ENCODE data around the gene MILR1. TPM values are rescaled to one million over a fixed set of nuclear protein-coding genes. Genes with fewer than 3 reads are reported as not detected.
"Not testable (repeated sequence)": the region's sequence is repeated elsewhere in the genome, so short reads cannot be mapped to it uniquely, and the experiment has no call there.

Gene MILR1
- total RNA-seq, 2 experiments from 2014 or later, result 0.82 TPM; not detected in 1

- CTCF ChIA-PET, result interaction anchor here (1.7 to 11.6 kb wide), 2 partner anchors 79 to 104 kb away, joined by 4 to 362 read pairs; no protein-coding TSS in a partner anchor
- Mint-ChIP-seq H3K36me3 (no peaks in the 10 kb centered on the region), H3K4me1 (peaks cover 6% of the 10 kb centered on the region), H3K9me3 (ENCODE audit: low read depth) (no peaks in the 10 kb centered on the region), H3K27ac (no peak overlapping the region), H3K27me3 (peaks cover 2% of the 10 kb centered on the region), H3K4me3 (no peak overlapping the region)
- ATAC-seq (no peak), DNase-seq (no peak)
These were observed 35.4 kb upstream of the MILR1 start for GRCh38 chr17:64413513-64413912.

- no peaks in the 10 kb centered on the region for H3K9me3 Mint-ChIP-seq (ENCODE audit: low read depth)
- no peak for DNase-seq
- ATAC-seq, result peak; percentile 65
- CTCF ChIA-PET, result interaction anchor here (0.6 to 11.6 kb wide), 49 partner anchors 10 to 520 kb away, joined by 3 to 362 read pairs (median 5); partner anchors contain the start of genes DDX5, POLG2 and SMURF2
- peaks cover 2% of the 10 kb centered on the region for H3K27me3 Mint-ChIP-seq
- no peak overlapping the region for H3K4me3 Mint-ChIP-seq
- peaks cover 4% of the 10 kb centered on the region for H3K4me1 Mint-ChIP-seq
- H3K27ac Mint-ChIP-seq, result no peak overlapping the region
- H3K36me3 Mint-ChIP-seq, result no peaks in the 10 kb centered on the region
These were observed 30.2 kb upstream of the MILR1 start for GRCh38 chr17:64418506-64419339.

DNA sequence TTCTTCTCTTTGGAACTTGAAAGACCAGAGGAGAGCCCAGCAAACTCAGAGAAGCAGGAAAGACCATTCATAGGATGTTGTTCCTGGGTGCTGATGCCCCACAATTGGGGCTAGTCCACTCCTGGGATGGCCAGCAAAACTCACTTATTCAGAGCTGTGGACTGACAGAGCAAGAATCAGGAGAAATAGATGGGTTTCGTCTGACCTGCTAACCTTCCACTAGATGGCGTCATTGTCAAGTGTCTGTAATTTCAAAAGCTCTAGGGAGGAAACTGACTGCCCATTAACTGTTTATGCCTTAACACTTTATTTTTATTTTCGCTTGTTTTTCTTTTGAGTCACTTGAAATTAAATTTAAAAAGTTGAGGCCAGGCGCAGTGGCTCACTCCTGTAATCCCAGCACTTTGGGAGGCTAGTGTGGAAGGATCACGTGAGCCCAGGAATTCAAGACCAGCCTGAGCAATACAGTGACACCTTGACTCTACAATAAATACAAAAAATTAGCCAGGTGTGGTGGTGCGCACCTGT is 28.7 kb upstream of the MILR1 start:
- H3K27ac Mint-ChIP-seq, result no peak overlapping the region
- peaks cover 9% of the 10 kb centered on the region for H3K27me3 Mint-ChIP-seq
- no peak overlapping the region for H3K4me3 Mint-ChIP-seq
- no peaks in the 10 kb centered on the region for H3K9me3 Mint-ChIP-seq (ENCODE audit: low read depth)
- no peaks in the 10 kb centered on the region for H3K36me3 Mint-ChIP-seq
- ATAC-seq (peak; percentile 81), DNase-seq (peak; percentile 46)
- peaks cover 9% of the 10 kb centered on the region for H3K4me1 Mint-ChIP-seq
- CTCF ChIA-PET, result interaction anchor here (0.7 to 11.6 kb wide), 51 partner anchors 8 to 343 kb away, joined by 3 to 362 read pairs (median 6); partner anchors contain the start of genes CEP95 and POLG2

- CTCF ChIA-PET, result interaction anchor here (0.9 to 11.6 kb wide), 11 partner anchors 30 to 226 kb away, joined by 3 to 362 read pairs (median 4); partner anchors contain the start of genes CEP95 and POLG2
- H3K27me3 Mint-ChIP-seq, result peaks cover 21% of the 10 kb centered on the region
- not testable (repeated sequence) for H3K27ac Mint-ChIP-seq; ATAC-seq; H3K9me3 Mint-ChIP-seq (ENCODE audit: low read depth); DNase-seq; H3K4me3 Mint-ChIP-seq; H3K36me3 Mint-ChIP-seq; H3K4me1 Mint-ChIP-seq
These were observed 26.8 kb upstream of the MILR1 start for GRCh38 chr17:64422121-64422520.

DNA sequence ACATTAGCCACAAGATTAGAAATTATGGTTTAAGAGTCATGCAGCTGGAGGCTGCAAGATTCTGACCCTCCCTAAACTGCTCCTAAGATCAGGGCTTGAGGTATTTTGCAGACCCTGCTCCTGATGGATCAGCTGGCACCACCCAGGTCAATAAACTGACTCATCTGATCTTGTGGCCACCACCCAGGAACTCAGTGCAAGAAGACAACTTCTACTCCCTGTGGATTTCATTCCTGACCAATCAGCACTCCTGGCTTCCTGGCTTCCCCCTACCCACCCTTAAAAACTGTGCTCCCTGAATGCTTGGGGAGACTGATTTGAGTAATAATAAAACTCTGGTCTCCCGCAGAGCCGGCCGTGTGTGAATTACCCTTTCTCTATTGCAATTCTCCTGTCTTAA is 25.0 kb upstream of the MILR1 start:
- DNase-seq, result no peak
- H3K27ac Mint-ChIP-seq, result no peak overlapping the region
- no peak overlapping the region for H3K4me3 Mint-ChIP-seq
- no peak for ATAC-seq
- H3K9me3 Mint-ChIP-seq (ENCODE audit: low read depth), result no peaks in the 10 kb centered on the region
- CTCF ChIA-PET, result interaction anchor here (10.7 to 11.6 kb wide), 2 partner anchors 70 to 114 kb away, joined by 308 to 362 read pairs; partner anchors contain the start of gene POLG2
- peaks cover 5% of the 10 kb centered on the region for H3K4me1 Mint-ChIP-seq
- H3K27me3 Mint-ChIP-seq, result peaks cover 22% of the 10 kb centered on the region
- no peaks in the 10 kb centered on the region for H3K36me3 Mint-ChIP-seq

DNA sequence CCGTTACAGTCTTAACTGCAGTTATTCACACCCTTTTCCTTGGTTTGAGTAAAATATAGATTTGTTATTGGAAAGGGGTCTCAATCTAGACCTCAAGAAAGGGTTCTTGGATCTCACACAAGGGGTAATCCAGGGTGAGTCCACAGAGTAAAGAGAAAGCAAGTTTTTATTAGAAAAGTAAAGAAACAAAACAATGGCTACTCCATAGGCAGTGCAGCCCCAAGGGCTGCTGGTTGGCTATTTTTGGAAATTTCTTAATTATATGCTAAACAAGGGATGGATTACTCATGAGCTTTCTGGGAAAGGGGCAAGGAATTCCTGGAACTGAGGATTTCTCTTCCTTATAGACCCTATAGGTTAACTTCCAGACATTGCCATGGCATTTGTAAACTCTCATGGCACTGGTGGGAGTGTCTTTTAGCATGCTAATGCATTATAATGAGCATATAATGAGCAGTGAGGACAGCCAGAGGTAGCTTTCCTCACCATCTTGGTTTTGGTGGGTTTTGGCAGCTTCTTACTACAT is 24.5 kb upstream of the MILR1 start:
- CTCF ChIA-PET, result interaction anchor here (1.2 to 11.6 kb wide), 3 partner anchors 32 to 114 kb away, joined by 3 to 362 read pairs (median 308); partner anchors contain the start of gene POLG2
- ATAC-seq, result no peak
- no peak overlapping the region for H3K27ac Mint-ChIP-seq
- no peak overlapping the region for H3K4me3 Mint-ChIP-seq
- peaks cover 5% of the 10 kb centered on the region for H3K4me1 Mint-ChIP-seq
- peaks cover 22% of the 10 kb centered on the region for H3K27me3 Mint-ChIP-seq
- H3K36me3 Mint-ChIP-seq, result no peaks in the 10 kb centered on the region
- DNase-seq, result no peak
- no peaks in the 10 kb centered on the region for H3K9me3 Mint-ChIP-seq (ENCODE audit: low read depth)

DNA sequence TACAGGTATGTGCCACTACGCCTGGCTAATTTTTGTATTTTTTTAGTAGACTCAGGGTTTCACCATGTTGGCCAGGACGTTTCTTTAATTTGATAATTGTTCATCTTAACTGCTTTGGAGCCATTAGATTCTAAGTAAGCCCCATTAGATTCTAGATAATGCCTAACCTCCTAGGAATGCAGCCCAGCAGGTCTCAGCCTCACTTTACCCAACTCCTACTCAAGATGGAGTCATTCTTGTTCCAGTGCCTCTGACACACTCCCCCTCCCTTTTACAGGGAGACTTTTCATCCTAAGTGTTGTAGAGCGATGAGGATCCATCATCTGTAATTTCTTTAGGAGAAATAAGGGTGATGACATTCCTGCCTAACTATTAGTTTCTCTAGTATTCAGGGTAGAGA is 23.7 kb upstream of the MILR1 start:
- Mint-ChIP-seq H3K27ac (no peak overlapping the region), H3K4me1 (peaks cover 5% of the 10 kb centered on the region)

GRCh38 chr17:64426596-64426995 is 22.3 kb upstream of the MILR1 start:
- peaks cover 29% of the 10 kb centered on the region for H3K27me3 Mint-ChIP-seq
- H3K4me1 Mint-ChIP-seq, result peaks cover 5% of the 10 kb centered on the region
- CTCF ChIA-PET, result interaction anchor here (0.7 to 10.7 kb wide), 4 partner anchors 58 to 197 kb away, joined by 3 to 308 read pairs (median 3); partner anchors contain the start of gene POLG2
- no peak overlapping the region for H3K27ac Mint-ChIP-seq
- no peak for DNase-seq
- no peaks in the 10 kb centered on the region for H3K36me3 Mint-ChIP-seq
- no peaks in the 10 kb centered on the region for H3K9me3 Mint-ChIP-seq (ENCODE audit: low read depth)
- ATAC-seq, result no peak
- no peak overlapping the region for H3K4me3 Mint-ChIP-seq

More for the DNA sequence above, 23.7 kb upstream of the MILR1 start:
- ATAC-seq, result no peak
- Mint-ChIP-seq H3K27me3 (peaks cover 24% of the 10 kb centered on the region), H3K9me3 (ENCODE audit: low read depth) (no peaks in the 10 kb centered on the region), H3K4me3 (no peak overlapping the region), H3K36me3 (no peaks in the 10 kb centered on the region)
- CTCF ChIA-PET, result interaction anchor here (1.2 to 11.6 kb wide), 3 partner anchors 31 to 115 kb away, joined by 3 to 362 read pairs (median 308); partner anchors contain the start of gene POLG2
- no peak for DNase-seq

DNA sequence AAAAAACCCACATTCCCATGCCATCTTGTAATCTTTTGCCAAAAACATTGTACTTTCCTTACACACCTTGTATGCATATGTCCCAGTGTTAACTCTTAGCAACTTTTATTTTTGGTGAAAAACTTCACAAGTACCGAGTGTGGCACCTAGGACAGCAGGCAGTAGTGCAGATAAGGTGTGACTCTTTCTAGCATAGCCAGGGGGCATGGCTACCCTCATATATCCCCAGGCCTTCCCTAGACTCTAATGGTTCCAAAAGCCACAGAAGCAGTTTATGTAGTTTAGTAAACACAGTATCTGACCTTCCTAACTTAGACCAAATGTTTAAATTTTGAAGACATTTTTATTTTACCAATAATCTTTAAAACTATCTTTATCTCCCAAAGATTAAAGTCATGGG is 20.5 kb upstream of the MILR1 start:
- DNase-seq (no peak), ATAC-seq (no peak)
- H3K27ac Mint-ChIP-seq, result no peak overlapping the region
- peaks cover 29% of the 10 kb centered on the region for H3K27me3 Mint-ChIP-seq
- no peak overlapping the region for H3K4me3 Mint-ChIP-seq
- CTCF ChIA-PET, result interaction anchor here (1.2 to 3.0 kb wide), 5 partner anchors 9 to 108 kb away, joined by 4 to 19 read pairs (median 7); partner anchors contain the start of gene POLG2
- H3K9me3 Mint-ChIP-seq (ENCODE audit: low read depth), result no peaks in the 10 kb centered on the region
- H3K4me1 Mint-ChIP-seq, result peaks cover 5% of the 10 kb centered on the region
- H3K36me3 Mint-ChIP-seq, result no peaks in the 10 kb centered on the region

GRCh38 chr17:64430036-64430435 is 18.9 kb upstream of the MILR1 start:
- H3K9me3 Mint-ChIP-seq (ENCODE audit: low read depth); ATAC-seq; H3K27ac Mint-ChIP-seq; H3K4me1 Mint-ChIP-seq; DNase-seq; H3K4me3 Mint-ChIP-seq; H3K36me3 Mint-ChIP-seq: not testable (repeated sequence)
- H3K27me3 Mint-ChIP-seq, result peaks cover 23% of the 10 kb centered on the region
- CTCF ChIA-PET, result interaction anchor here (1.3 to 3.0 kb wide), 5 partner anchors 11 to 219 kb away, joined by 3 to 19 read pairs (median 7); no protein-coding TSS in a partner anchor

GRCh38 chr17:64431534-64431933 is 17.4 kb upstream of the MILR1 start:
- Mint-ChIP-seq H3K4me3 (no peak overlapping the region), H3K27me3 (peaks cover 14% of the 10 kb centered on the region), H3K36me3 (peaks cover 3% of the 10 kb centered on the region), H3K4me1 (no peaks in the 10 kb centered on the region), H3K9me3 (ENCODE audit: low read depth) (peaks cover 9% of the 10 kb centered on the region), H3K27ac (no peak overlapping the region)
- DNase-seq (no peak), ATAC-seq (no peak)
- CTCF ChIA-PET, result interaction anchor here (2.5 kb wide), 1 partner anchor 12 kb away, joined by 12 read pairs; no protein-coding TSS in a partner anchor

- H3K27me3 Mint-ChIP-seq, result no peaks in the 10 kb centered on the region
- H3K9me3 Mint-ChIP-seq (ENCODE audit: low read depth), result peaks cover 27% of the 10 kb centered on the region
- H3K4me1 Mint-ChIP-seq, result peaks cover 16% of the 10 kb centered on the region
- DNase-seq, result no peak
- no peak for ATAC-seq
- no peak overlapping the region for H3K27ac Mint-ChIP-seq
- no peak overlapping the region for H3K4me3 Mint-ChIP-seq
- CTCF ChIA-PET, result no interaction called here
- peaks cover 25% of the 10 kb centered on the region for H3K36me3 Mint-ChIP-seq
These were observed 10.9 kb upstream of the MILR1 start for GRCh38 chr17:64437944-64438525.

DNA sequence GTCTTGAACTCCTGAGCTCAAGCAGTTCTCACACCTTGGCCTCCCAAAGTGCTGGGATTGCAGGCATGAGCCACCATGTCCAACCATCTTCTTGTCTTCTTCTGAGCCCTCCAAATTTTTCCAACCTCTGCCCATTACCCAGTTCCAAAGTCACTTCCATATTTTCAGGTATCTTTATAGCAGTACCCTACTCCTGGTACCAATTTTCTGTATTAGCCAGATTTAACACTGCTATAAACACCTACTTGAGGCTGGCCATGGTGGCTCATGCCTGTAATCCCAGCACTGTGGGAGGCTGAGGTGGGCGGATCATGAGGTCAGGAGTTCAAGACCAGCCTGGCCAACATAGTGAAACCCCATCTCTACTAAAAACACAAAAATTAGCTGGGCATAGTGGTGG is 9.4 kb upstream of the MILR1 start:
- CTCF ChIA-PET, ATAC-seq, H3K4me3 Mint-ChIP-seq, DNase-seq, H3K27me3 Mint-ChIP-seq, H3K27ac Mint-ChIP-seq: not testable (repeated sequence)
- peaks cover 24% of the 10 kb centered on the region for H3K36me3 Mint-ChIP-seq
- H3K4me1 Mint-ChIP-seq, result peaks cover 20% of the 10 kb centered on the region
- H3K9me3 Mint-ChIP-seq (ENCODE audit: low read depth), result peaks cover 22% of the 10 kb centered on the region
